Glomerular endothelial cell (primary cell): ENCODE results near the gene PARVB. TPM values are rescaled to one million over a fixed set of nuclear protein-coding genes. Genes with fewer than 3 reads are reported as not detected.

Experiments
- DNase-seq: peaks from one replicate; pipeline ENCODE4 v3.0.0-alpha.2; 2011; ENCODE audit warnings: low read depth, low spot score; ENCODE audit errors: extremely low read depth
- total RNA-seq: library from RNA; depleted of rRNA; stranded (reverse); fragments of >200 nt; gene quantifications from 2 replicates; pipeline ENCODE4 v1.2.3, GENCODE V29; 2015

PARVB gene
- total RNA-seq, 1 donor from 2014 or later = 118 TPM

- no peak for DNase-seq
Measured at GRCh38 chr22:44129619-44129976, 105.5 kb downstream of the PARVB start.

- no peak for DNase-seq
Measured at GRCh38 chr22:44130076-44130711, 106.1 kb downstream of the PARVB start.

GRCh38 chr22:44131412-44131811 is 107.3 kb downstream of the PARVB start:
- no peak for DNase-seq

- no peak for DNase-seq
Measured at GRCh38 chr22:44131989-44132685, 108.0 kb downstream of the PARVB start.

GRCh38 chr22:44132724-44133123 is 108.6 kb downstream of the PARVB start:
- no peak for DNase-seq

- no peak for DNase-seq
Measured at GRCh38 chr22:44133161-44133560, 109.1 kb downstream of the PARVB start.

- no peak for DNase-seq
Measured at GRCh38 chr22:44133901-44134571, 109.9 kb downstream of the PARVB start.

GRCh38 chr22:44136112-44136511 is 112.0 kb downstream of the PARVB start:
- DNase-seq = no peak

- no peak for DNase-seq
Measured at GRCh38 chr22:44136786-44137185, 112.7 kb downstream of the PARVB start.

GRCh38 chr22:44137415-44137814 is 113.3 kb downstream of the PARVB start:
- no peak for DNase-seq

GRCh38 chr22:44139773-44140172 is 115.7 kb downstream of the PARVB start:
- DNase-seq = no peak

- no peak for DNase-seq
Measured at GRCh38 chr22:44142421-44143104, 118.5 kb downstream of the PARVB start.

- DNase-seq = no peak
Measured at GRCh38 chr22:44143105-44143474, 119.0 kb downstream of the PARVB start.

GRCh38 chr22:44143579-44143978 is 119.5 kb downstream of the PARVB start:
- DNase-seq = no peak

GRCh38 chr22:44144046-44144569 is 120.0 kb downstream of the PARVB start:
- no peak for DNase-seq

- DNase-seq = no peak
Measured at GRCh38 chr22:44145544-44145943, 121.4 kb downstream of the PARVB start.

- DNase-seq = no peak
Measured at GRCh38 chr22:44146088-44146861, 122.2 kb downstream of the PARVB start.

GRCh38 chr22:44147008-44147645 is 123.0 kb downstream of the PARVB start:
- DNase-seq = no peak

GRCh38 chr22:44147821-44148574 is 123.9 kb downstream of the PARVB start:
- DNase-seq = no peak
